ENCODE measurements around the gene RAB27A. TPM values are rescaled to one million over a fixed set of nuclear protein-coding genes. Genes with fewer than 3 reads are reported as not detected.

Gene RAB27A
- 22.8 TPM for polyA plus RNA-seq (2013, experiment 1 of 2)
- polyA plus RNA-seq (2013, experiment 2 of 2), result 24.9 TPM

DNA sequence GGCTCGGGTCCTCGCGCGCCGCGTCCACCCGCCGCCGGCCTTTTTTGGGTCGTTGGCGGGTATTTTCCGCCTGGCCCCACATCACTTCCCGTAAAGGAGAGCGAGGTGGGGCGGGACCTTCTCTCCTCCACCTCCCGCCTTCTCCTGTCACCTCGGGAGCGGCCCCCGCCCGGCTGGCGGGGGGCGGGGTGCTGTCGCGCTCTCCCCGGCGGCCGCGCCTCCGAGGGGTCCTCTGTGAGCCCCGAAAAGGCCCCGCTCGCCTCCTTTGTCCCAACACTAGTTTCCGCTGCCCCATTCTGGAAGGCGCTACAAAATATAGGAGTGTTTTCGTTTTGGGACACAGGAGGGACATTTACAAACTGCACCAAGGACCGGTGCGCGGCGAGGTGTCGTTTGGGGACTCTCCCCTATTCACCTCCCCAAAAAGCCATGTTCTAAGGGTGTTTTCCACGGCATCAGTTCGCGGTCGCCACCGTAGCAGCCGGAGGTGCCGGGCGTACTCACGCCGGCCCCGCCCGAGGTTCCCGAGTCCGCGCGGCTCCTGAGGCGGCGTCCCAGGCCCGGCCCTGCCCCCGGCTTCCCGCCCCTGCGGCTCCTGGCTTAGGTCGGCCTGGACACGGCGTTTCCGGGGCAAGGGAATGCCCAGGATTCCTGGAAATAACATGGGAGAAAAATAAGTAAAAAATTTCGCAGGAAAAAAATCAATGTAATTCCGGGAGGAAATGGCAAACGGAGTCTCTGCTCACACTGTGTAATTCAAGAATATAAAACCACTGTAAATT lies at the start of gene RAB27A:
RAB27A (minus strand) TSS at position 68 of the 782 bp plus-strand sequence. CDS start 54,879 bp downstream, outside the sequence.
- H3K9me3 ChIP-seq (ENCODE audit: control insufficient read depth, low read length), result no peaks in the 10 kb centered on the region
- no peak within 1 kb of the TSS for H2AK5ac ChIP-seq (ENCODE audit: low read length, severe bottlenecking)
- under 1% methylated on average over 52 of the region's 69 CpGs for WGBS
- H3K79me1 ChIP-seq (replicated peaks; ENCODE audit: low read length, poor library complexity, severe bottlenecking), result peaks cover 10% of the 10 kb centered on the region
- H2BK5ac ChIP-seq (ENCODE audit: low read depth, low read length, poor library complexity, severe bottlenecking), result peak within 1 kb of the TSS; percentile 10
- peak within 1 kb of the TSS; percentile 89 for H3K4me2 ChIP-seq (ENCODE audit: low read length, poor library complexity, severe bottlenecking)
- peaks cover 3% of the 10 kb centered on the region for H3K4me1 ChIP-seq (ENCODE audit: control insufficient read depth, insufficient read depth, low read depth, low read length)
- peak within 1 kb of the TSS in 1 of 2 experiments; percentile 75 for H3K23ac ChIP-seq (ENCODE audit: low read length in 2 of 2)
- peak within 1 kb of the TSS; percentile 98 for H3K9ac ChIP-seq (ENCODE audit: low read length)
- peak within 1 kb of the TSS; percentile 96 for H2BK15ac ChIP-seq (ENCODE audit: low read depth, poor library complexity, severe bottlenecking)
- DNase-seq, result peak; percentile 87
- peak within 1 kb of the TSS; percentile 80 for H4K91ac ChIP-seq (ENCODE audit: low read length)
- peak within 1 kb of the TSS; percentile 74 to 84 for H3K18ac ChIP-seq (ENCODE audit: low read depth in 1 of 2, low read length in 2 of 2)
- H3K4ac ChIP-seq (ENCODE audit: low read depth in 1 of 2, low read length in 2 of 2), result peak within 1 kb of the TSS; percentile 52 to 89
- H3K27ac ChIP-seq (ENCODE audit: low read length, poor library complexity, severe bottlenecking), result peak within 1 kb of the TSS; percentile 49
- no peaks in the 10 kb centered on the region for H3K27me3 ChIP-seq (ENCODE audit: control insufficient read depth in 1 of 2, insufficient read depth in 1 of 2, low read length in 2 of 2)
- peak within 1 kb of the TSS; percentile 60 for H2AFZ ChIP-seq (ENCODE audit: low read depth, low read length)
- H4K8ac ChIP-seq (ENCODE audit: low read length), result peak within 1 kb of the TSS; percentile 97
- peak within 1 kb of the TSS; percentile 78 for H2BK120ac ChIP-seq (ENCODE audit: low read depth, low read length)
- peak within 1 kb of the TSS; percentile 75 to 92 for H3K4me3 ChIP-seq (ENCODE audit: insufficient read depth in 1 of 2, low read depth in 1 of 2, low read length in 2 of 2)
- peak within 1 kb of the TSS; percentile 89 to 91 for H3K14ac ChIP-seq (ENCODE audit: low read length in 2 of 2)
- peaks cover 0 to 7% of the 10 kb centered on the region in 2 experiments for H3K36me3 ChIP-seq (ENCODE audit: control insufficient read depth in 1 of 2, insufficient read depth in 2 of 2, low read depth in 1 of 2, low read length in 2 of 2)
- peak within 1 kb of the TSS; percentile 71 to 75 for H2BK12ac ChIP-seq (ENCODE audit: low read length in 2 of 2)

DNA sequence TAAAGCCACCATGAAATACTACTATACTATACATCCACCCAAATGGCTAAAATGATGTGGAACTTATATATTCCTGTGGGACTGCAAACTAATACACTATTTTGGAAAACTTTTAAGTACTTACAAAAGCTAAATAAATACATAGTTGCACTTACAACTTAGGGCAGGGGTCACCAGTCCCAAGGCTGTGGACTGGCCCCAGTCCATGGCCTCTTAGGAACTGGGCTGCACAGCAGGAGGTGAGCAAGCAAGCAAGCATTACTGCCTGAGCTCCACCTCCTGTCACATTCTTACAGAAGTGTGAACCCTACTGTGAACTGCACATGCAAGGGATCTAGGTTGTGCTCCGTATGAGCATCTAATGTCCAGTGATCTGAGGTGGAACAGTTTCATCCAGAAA lies 47.5 kb upstream of the RAB27A start:
- Histone ChIP-seq H4K8ac (ENCODE audit: low read length) (no peak overlapping the region), H2BK12ac (ENCODE audit: low read length in 2 of 2) (no peak overlapping the region), H2AK5ac (ENCODE audit: low read length, severe bottlenecking) (no peak overlapping the region), H3K9ac (ENCODE audit: low read length) (no peak overlapping the region), H3K4me1 (ENCODE audit: control insufficient read depth, insufficient read depth, low read depth, low read length) (peaks cover 2% of the 10 kb centered on the region), H3K27ac (ENCODE audit: low read length, poor library complexity, severe bottlenecking) (no peak overlapping the region), H3K36me3 (ENCODE audit: control insufficient read depth in 1 of 2, insufficient read depth in 2 of 2, low read depth in 1 of 2, low read length in 2 of 2) (peaks cover 0 to 74% of the 10 kb centered on the region in 2 experiments), H3K79me1 (replicated peaks; ENCODE audit: low read length, poor library complexity, severe bottlenecking) (peaks cover 3% of the 10 kb centered on the region), H3K9me3 (ENCODE audit: control insufficient read depth, low read length) (no peaks in the 10 kb centered on the region), H2BK5ac (ENCODE audit: low read depth, low read length, poor library complexity, severe bottlenecking) (no peak overlapping the region), H3K23ac (ENCODE audit: low read length in 2 of 2) (no peak overlapping the region), H3K4me3 (ENCODE audit: insufficient read depth in 1 of 2, low read depth in 1 of 2, low read length in 2 of 2) (no peak overlapping the region), H3K4me2 (ENCODE audit: low read length, poor library complexity, severe bottlenecking) (no peak overlapping the region), H3K18ac (ENCODE audit: low read depth in 1 of 2, low read length in 2 of 2) (no peak overlapping the region), H2BK15ac (ENCODE audit: low read depth, poor library complexity, severe bottlenecking) (no peak overlapping the region), H4K91ac (ENCODE audit: low read length) (no peak overlapping the region), H3K27me3 (ENCODE audit: control insufficient read depth in 1 of 2, insufficient read depth in 1 of 2, low read length in 2 of 2) (no peaks in the 10 kb centered on the region), H3K14ac (ENCODE audit: low read length in 2 of 2) (no peak overlapping the region), H3K4ac (ENCODE audit: low read depth in 1 of 2, low read length in 2 of 2) (no peak overlapping the region), H2AFZ (ENCODE audit: low read depth, low read length) (no peak overlapping the region), H2BK120ac (ENCODE audit: low read depth, low read length) (no peak overlapping the region)
- DNase-seq, result no peak
- 92% methylated on average over 1 of the region's 1 CpG for WGBS

DNA sequence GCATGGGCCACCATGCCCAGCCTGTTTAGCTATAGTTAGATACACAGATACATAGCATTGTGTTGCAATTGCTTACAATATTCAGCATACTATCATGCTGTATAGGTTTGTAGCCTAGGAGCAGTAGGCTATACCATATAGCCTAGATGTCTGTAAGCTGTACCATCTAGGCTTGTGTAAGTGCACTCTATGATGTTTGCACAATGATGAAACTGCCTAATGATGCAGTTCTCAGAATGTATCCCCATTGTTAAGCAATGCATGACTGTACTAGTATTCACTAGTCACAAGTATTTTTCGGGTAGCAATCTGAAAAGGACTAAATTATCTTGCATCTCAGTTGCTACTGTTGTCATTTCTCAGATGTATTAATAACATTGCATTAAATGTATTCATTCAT lies 45.4 kb upstream of the RAB27A start:
- H3K18ac ChIP-seq (ENCODE audit: low read depth in 1 of 2, low read length in 2 of 2), result no peak overlapping the region
- no peak overlapping the region for H2AFZ ChIP-seq (ENCODE audit: low read depth, low read length)
- H3K4me3 ChIP-seq (ENCODE audit: insufficient read depth in 1 of 2, low read depth in 1 of 2, low read length in 2 of 2), result no peak overlapping the region
- no peak overlapping the region for H3K4me2 ChIP-seq (ENCODE audit: low read length, poor library complexity, severe bottlenecking)
- no peaks in the 10 kb centered on the region for H3K27me3 ChIP-seq (ENCODE audit: control insufficient read depth in 1 of 2, insufficient read depth in 1 of 2, low read length in 2 of 2)
- no peak overlapping the region for H2BK12ac ChIP-seq (ENCODE audit: low read length in 2 of 2)
- H2BK5ac ChIP-seq (ENCODE audit: low read depth, low read length, poor library complexity, severe bottlenecking), result no peak overlapping the region
- peaks cover 2% of the 10 kb centered on the region for H3K4me1 ChIP-seq (ENCODE audit: control insufficient read depth, insufficient read depth, low read depth, low read length)
- WGBS, result no CpG with 5 or more reads among the region's 1 CpG
- no peaks in the 10 kb centered on the region for H3K9me3 ChIP-seq (ENCODE audit: control insufficient read depth, low read length)
- H3K14ac ChIP-seq (ENCODE audit: low read length in 2 of 2), result no peak overlapping the region
- DNase-seq, result no peak
- no peak overlapping the region for H4K8ac ChIP-seq (ENCODE audit: low read length)
- no peak overlapping the region for H3K23ac ChIP-seq (ENCODE audit: low read length in 2 of 2)
- no peak overlapping the region for H4K91ac ChIP-seq (ENCODE audit: low read length)
- H2AK5ac ChIP-seq (ENCODE audit: low read length, severe bottlenecking), result no peak overlapping the region
- peaks cover 6% of the 10 kb centered on the region for H3K79me1 ChIP-seq (replicated peaks; ENCODE audit: low read length, poor library complexity, severe bottlenecking)
- H2BK120ac ChIP-seq (ENCODE audit: low read depth, low read length), result no peak overlapping the region
- H3K36me3 ChIP-seq (ENCODE audit: control insufficient read depth in 1 of 2, insufficient read depth in 2 of 2, low read depth in 1 of 2, low read length in 2 of 2), result peaks cover 6 to 77% of the 10 kb centered on the region in 2 experiments
- no peak overlapping the region for H3K27ac ChIP-seq (ENCODE audit: low read length, poor library complexity, severe bottlenecking)
- no peak overlapping the region for H2BK15ac ChIP-seq (ENCODE audit: low read depth, poor library complexity, severe bottlenecking)
- H3K9ac ChIP-seq (ENCODE audit: low read length), result no peak overlapping the region
- H3K4ac ChIP-seq (ENCODE audit: low read depth in 1 of 2, low read length in 2 of 2), result no peak overlapping the region

DNA sequence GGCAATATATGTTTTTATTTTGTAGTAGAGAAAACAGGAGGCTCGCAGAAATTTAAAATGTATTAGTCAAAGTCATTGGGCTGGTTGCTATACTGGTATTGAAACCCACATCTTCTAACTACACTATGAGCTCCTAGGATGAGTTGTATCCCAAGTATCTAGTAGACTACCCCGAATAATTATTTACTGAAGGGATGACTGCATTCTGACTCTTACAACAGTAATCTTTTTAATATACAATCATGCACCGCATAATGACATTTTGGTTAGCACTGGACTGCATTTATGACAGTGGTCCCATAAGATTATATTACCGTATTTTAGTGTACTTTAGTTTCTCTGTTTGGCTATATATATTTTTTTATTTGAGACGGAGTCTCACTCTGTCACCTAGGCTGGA lies 44.8 kb upstream of the RAB27A start:
- Histone ChIP-seq H3K4me1 (ENCODE audit: control insufficient read depth, insufficient read depth, low read depth, low read length) (peaks cover 2% of the 10 kb centered on the region), H3K27me3 (ENCODE audit: control insufficient read depth in 1 of 2, insufficient read depth in 1 of 2, low read length in 2 of 2) (no peaks in the 10 kb centered on the region), H3K23ac (ENCODE audit: low read length in 2 of 2) (no peak overlapping the region), H2BK12ac (ENCODE audit: low read length in 2 of 2) (no peak overlapping the region), H2BK15ac (ENCODE audit: low read depth, poor library complexity, severe bottlenecking) (no peak overlapping the region), H4K91ac (ENCODE audit: low read length) (no peak overlapping the region), H3K9me3 (ENCODE audit: control insufficient read depth, low read length) (no peaks in the 10 kb centered on the region), H3K14ac (ENCODE audit: low read length in 2 of 2) (no peak overlapping the region), H3K18ac (ENCODE audit: low read depth in 1 of 2, low read length in 2 of 2) (no peak overlapping the region), H3K4ac (ENCODE audit: low read depth in 1 of 2, low read length in 2 of 2) (no peak overlapping the region), H4K8ac (ENCODE audit: low read length) (no peak overlapping the region), H3K79me1 (replicated peaks; ENCODE audit: low read length, poor library complexity, severe bottlenecking) (peaks cover 6% of the 10 kb centered on the region), H3K9ac (ENCODE audit: low read length) (no peak overlapping the region), H2AFZ (ENCODE audit: low read depth, low read length) (no peak overlapping the region), H3K4me2 (ENCODE audit: low read length, poor library complexity, severe bottlenecking) (no peak overlapping the region), H3K36me3 (ENCODE audit: control insufficient read depth in 1 of 2, insufficient read depth in 2 of 2, low read depth in 1 of 2, low read length in 2 of 2) (peaks cover 6 to 76% of the 10 kb centered on the region in 2 experiments), H2AK5ac (ENCODE audit: low read length, severe bottlenecking) (no peak overlapping the region), H2BK5ac (ENCODE audit: low read depth, low read length, poor library complexity, severe bottlenecking) (no peak overlapping the region), H2BK120ac (ENCODE audit: low read depth, low read length) (no peak overlapping the region), H3K4me3 (ENCODE audit: insufficient read depth in 1 of 2, low read depth in 1 of 2, low read length in 2 of 2) (no peak overlapping the region), H3K27ac (ENCODE audit: low read length, poor library complexity, severe bottlenecking) (no peak overlapping the region)
- no peak for DNase-seq
- 88% methylated on average over 2 of the region's 5 CpGs for WGBS

All from mesenchymal stem cell (in vitro differentiated cells and primary cell).